Measurements from ENCODE around the gene ADIPOR2. TPM values are rescaled to one million over a fixed set of nuclear protein-coding genes. Genes with fewer than 3 reads are reported as not detected.

ADIPOR2 gene
- total RNA-seq, 1 experiment from 2014 or later: 45.3 TPM

DNA sequence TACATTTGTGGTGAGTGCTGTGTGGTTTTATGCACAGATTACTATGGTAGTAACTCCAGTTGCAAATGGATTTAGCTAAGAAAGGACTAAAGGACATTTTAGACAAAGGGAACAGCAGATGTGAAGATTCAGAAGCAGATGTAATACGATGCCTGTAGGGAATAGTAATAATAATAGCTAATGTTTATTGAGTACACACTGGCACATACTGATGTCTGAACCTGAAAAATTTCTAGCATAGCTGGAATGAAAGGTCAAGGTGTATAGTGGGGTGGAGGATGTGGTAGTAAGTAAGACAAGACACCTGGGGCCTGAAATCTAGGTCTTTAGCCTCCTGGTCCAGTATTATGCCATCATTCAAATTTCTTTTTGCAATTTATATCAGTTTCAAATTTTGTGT lies 75.2 kb downstream of the ADIPOR2 start:
- Histone ChIP-seq H3K79me2 (ENCODE audit: insufficient read depth, low read length) (peaks cover 4% of the 10 kb centered on the region; the same call in 1 of the 2 replicates), H2BK12ac (ENCODE audit: insufficient read length, low read depth, low read length) (no peak overlapping the region), H2BK15ac (ENCODE audit: low read depth, low read length) (no peak overlapping the region), H3T11ph (ENCODE audit: low read length) (no peak overlapping the region), H3K4me1 (ENCODE audit: insufficient read depth, low read length) (no peaks in the 10 kb centered on the region), H3K27ac (ENCODE audit: insufficient read length, low read depth, low read length) (no peak overlapping the region), H4K5ac (ENCODE audit: insufficient read length, low read depth, low read length) (no peak overlapping the region), H3K18ac (ENCODE audit: insufficient read length, low read depth, low read length) (no peak overlapping the region), H2BK20ac (ENCODE audit: low read depth, low read length, poor library complexity, severe bottlenecking) (no peak overlapping the region), H3K23me2 (ENCODE audit: insufficient read length, low read depth, low read length, poor library complexity, severe bottlenecking) (no peaks in the 10 kb centered on the region), H3K4me2 (ENCODE audit: insufficient read depth, insufficient read length, low read length) (no peak overlapping the region), H3K79me1 (ENCODE audit: insufficient read depth, low read depth, low read length, poor library complexity, severe bottlenecking) (peaks cover 3% of the 10 kb centered on the region), H4K8ac (replicated peaks; ENCODE audit: insufficient read length, low read depth, low read length) (no peak overlapping the region), H3K14ac (ENCODE audit: insufficient read depth, low read length) (no peak overlapping the region), H4K91ac (ENCODE audit: insufficient read length, low read depth, low read length) (no peak overlapping the region), H3K9ac (ENCODE audit: extremely low read depth, insufficient read length, low read length) (no peak overlapping the region), H3K9me3 (ENCODE audit: control insufficient read depth, low read depth, low read length) (no peaks in the 10 kb centered on the region), H2AK5ac (ENCODE audit: insufficient read length, low read length) (no peak overlapping the region), H3K23ac (ENCODE audit: insufficient read length, low read depth, low read length) (no peak overlapping the region), H3K4ac (ENCODE audit: low read depth, low read length) (no peak overlapping the region), H2BK120ac (ENCODE audit: low read depth, low read length, poor library complexity, severe bottlenecking) (no peak overlapping the region), H3K27me3 (ENCODE audit: insufficient read depth, low read length) (no peaks in the 10 kb centered on the region), H4K20me1 (ENCODE audit: control insufficient read depth, insufficient read depth, insufficient read length) (no peaks in the 10 kb centered on the region), H2AFZ (ENCODE audit: low read length) (no peak overlapping the region), H2BK5ac (ENCODE audit: insufficient read length, low read length) (no peak overlapping the region), H3K56ac (ENCODE audit: insufficient read length, low read depth, low read length) (no peak overlapping the region)
- no peaks in the 10 kb centered on the region for H3K36me3 Mint-ChIP-seq (ENCODE audit: insufficient read depth in 1 of 3, low read depth in 3 of 3)
- no peaks in the 10 kb centered on the region for H3K27me3 Mint-ChIP-seq (ENCODE audit: low read depth)
- H3K4me1 Mint-ChIP-seq: peaks cover 8 to 17% of the 10 kb centered on the region in 2 experiments
- DNase-seq: no peak
- no CpG with 5 or more reads among the region's 1 CpG for WGBS (ENCODE audit: extremely low coverage, insufficient read length, low lambda C conversion rate)
- H3K27ac Mint-ChIP-seq: 0 out of 7 replicates have a peak overlapping the region, but pooled peaks of 1 of the 3 experiments have one; percentile 21
- TF ChIP-seq, protein P1, sequence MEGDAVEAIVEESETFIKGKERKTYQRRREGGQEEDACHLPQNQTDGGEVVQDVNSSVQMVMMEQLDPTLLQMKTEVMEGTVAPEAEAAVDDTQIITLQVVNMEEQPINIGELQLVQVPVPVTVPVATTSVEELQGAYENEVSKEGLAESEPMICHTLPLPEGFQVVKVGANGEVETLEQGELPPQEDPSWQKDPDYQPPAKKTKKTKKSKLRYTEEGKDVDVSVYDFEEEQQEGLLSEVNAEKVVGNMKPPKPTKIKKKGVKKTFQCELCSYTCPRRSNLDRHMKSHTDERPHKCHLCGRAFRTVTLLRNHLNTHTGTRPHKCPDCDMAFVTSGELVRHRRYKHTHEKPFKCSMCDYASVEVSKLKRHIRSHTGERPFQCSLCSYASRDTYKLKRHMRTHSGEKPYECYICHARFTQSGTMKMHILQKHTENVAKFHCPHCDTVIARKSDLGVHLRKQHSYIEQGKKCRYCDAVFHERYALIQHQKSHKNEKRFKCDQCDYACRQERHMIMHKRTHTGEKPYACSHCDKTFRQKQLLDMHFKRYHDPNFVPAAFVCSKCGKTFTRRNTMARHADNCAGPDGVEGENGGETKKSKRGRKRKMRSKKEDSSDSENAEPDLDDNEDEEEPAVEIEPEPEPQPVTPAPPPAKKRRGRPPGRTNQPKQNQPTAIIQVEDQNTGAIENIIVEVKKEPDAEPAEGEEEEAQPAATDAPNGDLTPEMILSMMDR (conservative IDR thresholded peaks at IDR 0.05): no peak
- H3K9me3 Mint-ChIP-seq: no peaks in the 10 kb centered on the region
- H3K4me3 Mint-ChIP-seq: no peak overlapping the region
